ACC112 (cell line): Measurements from ENCODE around the gene AKAP9.
"Not testable (repeated sequence)": the region's sequence is repeated elsewhere in the genome, so short reads cannot be mapped to it uniquely, and the experiment has no call there.

Source experiments
- H2AFZ ChIP-seq: fragments of 200-600 bp; sonication (generic); one replicate; pipeline ENCODE4 v1.6.0; 2017; ENCODE audit warnings: antibody characterized with exemption, low read length; ENCODE audit not compliant: unreplicated experiment
- H3K27ac ChIP-seq: fragments of 200-600 bp; sonication (generic); 2 replicates; pipeline ENCODE4 v1.5.1; 2014; ENCODE audit warnings: low read depth, mild to moderate bottlenecking, antibody characterized with exemption, low read length, moderate library complexity
- H3K27me3 ChIP-seq: fragments of 200-600 bp; sonication (generic); 2 replicates; pipeline ENCODE4 v1.6.1; 2014; ENCODE audit warnings: mild to moderate bottlenecking, antibody characterized with exemption, low read length, moderate library complexity, mixed read lengths; ENCODE audit not compliant: insufficient read depth
- H3K36me3 ChIP-seq: fragments of 200-600 bp; sonication (generic); 2 replicates; pipeline ENCODE4 v1.6.1; 2016; ENCODE audit warnings: mild to moderate bottlenecking, antibody characterized with exemption, low read length, moderate library complexity, mixed read lengths; ENCODE audit not compliant: insufficient read depth
- H3K4me1 ChIP-seq: fragments of 200-600 bp; sonication (generic); one replicate; pipeline ENCODE4 v1.6.1; 2016; ENCODE audit warnings: low read length, mixed read lengths; ENCODE audit not compliant: insufficient read depth, unreplicated experiment, control insufficient read depth
- H3K4me3 ChIP-seq: fragments of 200-600 bp; sonication (generic); 2 replicates; pipeline ENCODE4 v1.5.1; 2014; ENCODE audit warnings: mild to moderate bottlenecking, low read depth, low read length
- H3K79me2 ChIP-seq: fragments of 200-600 bp; sonication (generic); one replicate; pipeline ENCODE4 v1.6.0; 2016; ENCODE audit warnings: low read length; ENCODE audit not compliant: control insufficient read depth, unreplicated experiment, insufficient read depth

The AKAP9 gene

DNA sequence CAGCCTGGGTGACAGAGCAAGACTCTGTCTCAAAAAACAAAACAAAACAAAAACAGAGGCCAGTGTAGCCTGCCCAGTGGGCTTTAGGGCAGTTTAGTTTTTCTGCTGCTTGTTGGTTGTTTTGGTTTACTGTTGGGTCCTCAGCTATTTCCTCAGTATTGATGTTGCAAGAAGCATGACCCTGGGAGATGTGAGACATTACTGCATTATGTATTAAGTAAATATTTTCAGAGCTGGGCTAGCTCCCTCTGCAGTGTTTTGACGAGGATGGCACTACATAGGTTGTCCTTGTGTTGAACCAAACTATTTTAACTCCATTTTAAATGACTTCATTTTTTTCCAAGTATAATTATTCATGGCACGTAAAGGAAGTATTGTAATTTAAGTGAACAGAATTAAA, 4.8 kb downstream of the AKAP9 start:
- Histone ChIP-seq H3K27ac (no peak overlapping the region), H3K4me1 (peaks cover 13% of the 10 kb centered on the region), H3K79me2 (peaks cover 57% of the 10 kb centered on the region), H3K27me3 (no peaks in the 10 kb centered on the region), H2AFZ (no peak overlapping the region), H3K36me3 (no peaks in the 10 kb centered on the region), H3K4me3 (no peak overlapping the region)

DNA sequence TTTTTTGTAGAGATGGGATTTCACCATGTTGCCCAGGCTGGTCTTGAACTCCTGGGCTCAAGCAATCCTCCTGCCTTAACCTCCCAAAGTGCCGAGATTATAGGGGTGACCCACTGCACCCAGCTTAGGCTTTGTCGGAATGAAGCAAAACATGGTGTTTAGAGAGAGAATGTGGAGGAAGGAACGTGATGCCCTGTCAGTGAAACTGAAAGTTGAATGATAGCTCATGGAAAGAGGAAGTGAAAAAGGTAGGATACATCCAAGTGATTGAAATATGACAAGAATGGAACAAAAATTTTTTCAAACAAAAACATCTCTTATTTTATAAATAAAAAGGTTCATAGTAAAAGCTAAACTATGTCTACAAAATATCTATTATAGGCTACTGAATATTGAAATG, 5.9 kb downstream of the AKAP9 start:
- Histone ChIP-seq H3K4me1 (peaks cover 13% of the 10 kb centered on the region), H3K4me3 (no peak overlapping the region), H2AFZ (no peak overlapping the region), H3K27ac (no peak overlapping the region), H3K27me3 (no peaks in the 10 kb centered on the region), H3K79me2 (peaks cover 49% of the 10 kb centered on the region), H3K36me3 (no peaks in the 10 kb centered on the region)

DNA sequence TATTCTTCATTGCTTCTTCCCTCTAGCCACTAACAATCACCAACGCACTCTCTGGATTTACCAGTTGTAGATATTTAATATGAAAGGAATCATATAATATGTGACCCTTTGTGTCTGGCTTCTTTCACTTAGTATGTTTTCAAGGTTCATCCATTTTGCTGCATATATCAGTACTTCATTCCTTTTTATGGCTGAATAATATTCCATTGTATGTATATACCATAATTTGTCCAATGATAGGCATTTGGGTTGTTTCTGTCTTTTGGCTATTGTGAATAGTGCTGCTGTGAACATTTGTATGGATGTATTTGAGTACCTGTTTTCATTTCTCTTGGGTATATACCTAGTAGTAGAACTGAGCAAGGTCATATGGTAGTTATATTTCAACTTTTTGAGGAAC, 7.3 kb downstream of the AKAP9 start:
- Histone ChIP-seq H3K36me3 (no peaks in the 10 kb centered on the region), H3K4me1 (peaks cover 9% of the 10 kb centered on the region), H3K27ac (no peak overlapping the region), H3K27me3 (no peaks in the 10 kb centered on the region), H3K79me2 (peaks cover 39% of the 10 kb centered on the region), H2AFZ (no peak overlapping the region), H3K4me3 (no peak overlapping the region)

DNA sequence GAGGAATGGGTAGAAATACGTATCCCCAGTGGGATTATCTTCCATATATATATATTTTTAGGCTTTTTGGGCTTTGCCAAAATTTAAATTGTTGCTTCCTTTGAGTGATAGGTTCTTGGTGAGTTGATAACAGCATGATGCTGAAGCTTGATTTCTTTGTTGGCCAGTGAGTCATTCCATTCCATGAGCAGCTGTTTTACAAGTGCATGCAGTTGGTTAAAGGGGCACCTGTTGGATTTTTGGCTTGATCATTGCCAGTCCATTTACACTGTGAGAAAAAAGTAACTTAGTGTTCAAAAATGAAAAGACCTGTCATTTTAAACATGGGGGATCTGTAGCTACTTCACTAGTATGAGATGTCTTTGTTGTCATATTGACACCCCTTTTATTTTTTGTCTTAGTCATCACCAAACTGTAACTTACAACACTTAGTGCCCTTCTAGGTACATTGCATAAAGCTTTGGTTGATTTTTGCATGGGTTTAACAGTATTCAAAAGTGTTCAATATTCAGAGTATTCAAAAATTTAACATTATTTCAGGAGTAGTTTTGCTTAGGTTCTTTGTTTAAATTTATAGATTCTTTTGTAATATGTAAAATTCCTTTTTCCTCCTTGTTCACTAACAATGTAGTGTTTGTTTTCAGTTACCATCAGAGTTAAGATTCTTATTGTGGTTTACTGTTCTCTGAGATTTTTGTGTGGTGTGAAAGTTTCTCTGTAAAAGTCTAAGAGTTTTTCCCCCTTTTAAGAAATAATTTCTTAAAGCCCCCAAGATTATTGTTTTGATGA, 8.8 kb downstream of the AKAP9 start:
- Histone ChIP-seq H3K27ac (no peak overlapping the region), H2AFZ (no peak overlapping the region), H3K4me3 (no peak overlapping the region), H3K4me1 (peaks cover 9% of the 10 kb centered on the region), H3K79me2 (peaks cover 41% of the 10 kb centered on the region), H3K27me3 (no peaks in the 10 kb centered on the region), H3K36me3 (no peaks in the 10 kb centered on the region)

DNA sequence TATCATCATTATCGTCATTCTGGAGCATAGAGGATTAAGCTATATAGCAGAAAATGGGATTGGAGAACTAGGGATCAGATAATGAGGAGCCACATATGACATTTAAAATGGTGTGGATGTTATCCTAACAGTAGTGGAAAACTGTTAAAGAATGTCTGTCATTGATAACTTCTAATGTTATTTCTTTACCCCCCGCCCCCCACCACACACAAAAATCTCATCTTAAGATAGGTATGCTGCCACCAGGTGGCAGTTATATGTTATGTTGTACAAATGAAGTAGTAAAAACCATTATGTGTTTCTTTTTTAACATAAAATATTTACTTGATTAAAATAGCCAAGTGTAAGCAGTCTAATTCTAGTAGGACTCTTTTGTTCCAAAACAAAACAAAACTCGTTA, 13.0 kb downstream of the AKAP9 start:
- no peak overlapping the region for H3K27ac ChIP-seq

DNA sequence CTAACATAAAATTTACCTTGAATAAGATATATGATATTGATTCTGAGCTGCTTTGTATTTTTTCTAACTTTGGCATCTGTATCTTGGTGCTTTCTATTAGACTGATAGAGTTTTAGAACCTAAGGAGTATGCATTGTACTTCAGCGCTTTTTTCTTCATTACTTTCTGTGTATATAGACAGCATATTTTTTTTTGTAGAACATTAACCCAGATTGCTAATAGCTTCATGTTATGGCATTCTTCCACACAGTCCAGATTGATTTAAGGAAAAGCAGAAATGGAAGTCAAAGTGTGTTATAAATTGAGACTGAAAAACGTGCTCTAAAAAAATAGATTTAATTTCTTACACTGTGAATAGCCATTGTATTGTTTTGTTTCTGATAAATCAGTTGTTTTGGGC, 15.8 kb downstream of the AKAP9 start:
- H3K36me3 ChIP-seq, H3K4me1 ChIP-seq, H3K27ac ChIP-seq, H3K4me3 ChIP-seq, H3K27me3 ChIP-seq, H2AFZ ChIP-seq: not testable (repeated sequence)
- peaks cover 17% of the 10 kb centered on the region for H3K79me2 ChIP-seq

More for the DNA sequence above, 13.0 kb downstream of the AKAP9 start:
- Histone ChIP-seq H3K4me1 (no peaks in the 10 kb centered on the region), H3K4me3 (no peak overlapping the region), H3K36me3 (no peaks in the 10 kb centered on the region), H3K79me2 (peaks cover 26% of the 10 kb centered on the region), H3K27me3 (no peaks in the 10 kb centered on the region), H2AFZ (no peak overlapping the region)

DNA sequence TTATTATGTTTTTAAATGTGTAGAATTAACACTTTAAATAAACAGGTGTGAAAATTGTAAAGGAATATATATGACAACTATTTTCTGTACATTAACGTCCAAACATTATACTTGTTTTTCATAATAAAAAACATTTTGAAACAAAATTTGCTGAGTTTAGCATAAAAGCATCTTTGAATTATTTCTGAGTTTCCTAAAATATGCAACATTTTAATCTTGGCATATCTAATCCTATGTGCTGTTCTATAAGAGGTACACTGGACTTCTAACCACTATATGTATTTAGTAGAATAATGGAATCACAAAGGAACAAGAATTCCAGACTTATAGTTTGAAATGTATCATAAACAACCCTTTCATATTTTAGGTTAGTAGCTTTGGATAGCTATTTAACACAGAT, 16.6 kb downstream of the AKAP9 start:
- no peak overlapping the region for H3K27ac ChIP-seq
- H3K27me3 ChIP-seq = no peaks in the 10 kb centered on the region
- no peak overlapping the region for H3K4me3 ChIP-seq
- H3K79me2 ChIP-seq = peaks cover 17% of the 10 kb centered on the region
- no peak overlapping the region for H2AFZ ChIP-seq
- no peaks in the 10 kb centered on the region for H3K4me1 ChIP-seq
- no peaks in the 10 kb centered on the region for H3K36me3 ChIP-seq

DNA sequence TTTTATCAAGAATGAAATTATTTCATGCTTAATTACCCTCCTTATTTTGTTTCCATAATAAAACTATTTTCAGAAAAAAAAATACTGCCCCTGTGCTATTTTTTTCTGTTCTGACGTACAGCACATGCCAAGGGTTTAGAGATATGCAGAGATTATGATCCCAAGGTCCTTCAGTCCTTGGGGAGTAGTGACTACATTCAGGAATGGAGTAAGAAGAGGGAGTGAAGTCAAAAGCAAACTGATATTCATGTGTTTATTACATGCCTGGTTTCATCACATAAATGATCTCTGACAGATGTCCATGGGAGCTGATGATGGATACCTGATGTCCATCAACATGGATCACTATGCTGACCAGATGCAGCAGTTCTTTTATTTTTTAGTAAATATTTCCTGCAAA, 17.2 kb downstream of the AKAP9 start:
- H3K27me3 ChIP-seq = no peaks in the 10 kb centered on the region
- H2AFZ ChIP-seq = no peak overlapping the region
- H3K36me3 ChIP-seq = no peaks in the 10 kb centered on the region
- no peaks in the 10 kb centered on the region for H3K4me1 ChIP-seq
- no peak overlapping the region for H3K4me3 ChIP-seq
- H3K27ac ChIP-seq = no peak overlapping the region
- peaks cover 17% of the 10 kb centered on the region for H3K79me2 ChIP-seq

DNA sequence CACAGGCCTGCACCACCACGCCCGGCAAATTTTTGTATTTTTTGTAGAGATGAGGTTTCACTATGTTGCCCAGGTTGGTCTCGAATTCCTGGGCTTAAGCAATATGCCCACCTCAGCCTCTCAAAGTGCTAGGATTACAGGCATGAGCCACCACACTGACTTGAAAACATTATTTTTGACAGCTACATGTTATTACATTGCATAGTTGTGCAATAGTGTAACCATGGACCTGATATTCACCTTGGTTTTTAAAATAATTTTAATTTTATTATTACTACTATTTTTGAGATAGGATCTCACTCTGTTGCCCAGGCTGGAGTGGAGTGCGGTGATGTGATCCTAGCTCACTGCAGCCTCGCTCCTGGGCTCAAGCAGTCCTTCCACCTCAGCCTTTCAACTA, 18.4 kb downstream of the AKAP9 start:
- Histone ChIP-seq H2AFZ (no peak overlapping the region), H3K36me3 (no peaks in the 10 kb centered on the region), H3K79me2 (peaks cover 15% of the 10 kb centered on the region), H3K27ac (no peak overlapping the region), H3K4me1 (no peaks in the 10 kb centered on the region), H3K4me3 (no peak overlapping the region), H3K27me3 (no peaks in the 10 kb centered on the region)

DNA sequence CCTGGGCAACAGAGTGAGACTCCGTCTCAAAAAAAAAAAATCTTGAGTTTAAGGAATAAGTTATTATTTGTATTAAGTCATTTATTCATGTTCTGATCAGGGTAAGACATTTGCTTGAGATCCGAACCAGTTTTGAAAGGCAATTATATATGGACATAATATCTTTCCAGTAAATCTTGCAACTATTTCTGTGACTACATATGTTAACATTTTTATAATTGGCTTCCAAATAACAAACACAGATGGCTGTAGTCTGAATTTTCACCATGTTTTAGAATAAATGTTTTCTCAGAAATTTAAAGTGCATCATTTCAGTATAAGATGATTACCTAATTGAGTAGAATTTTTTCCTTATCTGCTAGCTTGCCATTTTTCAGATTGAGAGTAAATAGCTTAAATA, 21.2 kb downstream of the AKAP9 start:
- H2AFZ ChIP-seq = no peak overlapping the region
- no peaks in the 10 kb centered on the region for H3K27me3 ChIP-seq
- H3K79me2 ChIP-seq = peaks cover 8% of the 10 kb centered on the region
- peaks cover 6% of the 10 kb centered on the region for H3K4me1 ChIP-seq
- H3K27ac ChIP-seq = no peak overlapping the region
- H3K4me3 ChIP-seq = no peak overlapping the region
- peaks cover 2% of the 10 kb centered on the region; the same call in 1 of the 2 replicates for H3K36me3 ChIP-seq

DNA sequence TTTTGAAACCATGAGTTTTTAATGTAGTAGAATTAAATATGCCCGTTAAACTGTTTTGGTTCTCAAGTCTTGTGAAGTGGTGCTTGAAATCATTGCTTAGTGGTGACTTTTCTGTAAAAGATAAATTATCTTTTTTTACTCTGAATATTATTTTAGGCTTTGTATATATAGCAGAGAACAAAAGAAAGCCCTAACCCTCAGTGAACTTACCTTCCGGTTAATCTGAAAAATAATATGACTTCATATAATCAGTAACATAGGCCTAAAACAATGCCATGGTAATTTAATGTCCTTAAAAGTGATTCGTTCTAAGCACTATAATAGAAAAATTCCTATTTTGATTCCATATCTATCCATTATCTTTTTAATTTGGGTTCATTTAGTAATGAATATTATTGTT, 21.8 kb downstream of the AKAP9 start:
- Histone ChIP-seq H3K27me3 (no peaks in the 10 kb centered on the region), H3K4me3 (no peak overlapping the region), H3K79me2 (peaks cover 14% of the 10 kb centered on the region), H3K36me3 (peaks cover 2% of the 10 kb centered on the region; the same call in 1 of the 2 replicates), H3K4me1 (peaks cover 8% of the 10 kb centered on the region), H2AFZ (no peak overlapping the region), H3K27ac (no peak overlapping the region)
